B cell (primary cell): ENCODE data around the gene KIF18A. TPM values are rescaled to one million over a fixed set of nuclear protein-coding genes. Genes with fewer than 3 reads are reported as not detected.

Source experiments
- ATAC-seq: fragments of 200-7000 bp; cut with Tn5 transposase; one replicate; pipeline ENCODE4 v1.10.0; 2021; ENCODE audit warnings: low read depth, mild to moderate bottlenecking, moderate number of reproducible peaks, moderate library complexity
- CTCF ChIA-PET: fragments of 350-600 bp; sonication (Branson Sonifier 250); formaldehyde crosslinking; loops from one replicate; lab custom pipeline; 2021; ENCODE audit warnings: antibody characterized with exemption, inconsistent platforms; lab: Charles Lee
- POLR2A ChIA-PET: fragments of 350-600 bp; sonication (Branson Sonifier 250); formaldehyde crosslinking; loops from one replicate; lab custom pipeline; 2021; ENCODE audit warnings: antibody characterized with exemption; lab: Charles Lee
- DNase-seq: peaks from one replicate; pipeline ENCODE4 v3.0.0; 2013
- H2AFZ ChIP-seq: 2 replicates; pipeline ENCODE4 v1.6.1; 2012; ENCODE audit warnings: mild to moderate bottlenecking, low read depth, low read length; ENCODE audit not compliant: insufficient read depth, poor library complexity, severe bottlenecking
- H3K27ac ChIP-seq, 2 donors: 1 replicate in 1 of 2; 2 replicates in 1 of 2; pipeline ENCODE4 v1.5.1; 2012 to 2013; ENCODE audit warnings: low read length in 2 of 2, mild to moderate bottlenecking in 2 of 2, moderate library complexity in 1 of 2
- H3K27me3 ChIP-seq, 4 experiments: fragments of 200-600 bp in 1 of 4; sonication (generic) in 1 of 4; replicated peaks in 1 of 4; 1 replicate in 2 of 4; 2 replicates in 2 of 4; pipeline versions ENCODE4 v1.6.1 to v1.7.0; 2013 to 2016; ENCODE audit warnings: low read length in 3 of 4, mild to moderate bottlenecking in 2 of 4, mixed read lengths in 1 of 4, moderate library complexity in 1 of 4; ENCODE audit not compliant: insufficient read depth in 4 of 4, control insufficient read depth in 3 of 4; ENCODE audit errors: control extremely low read depth in 1 of 4
- H3K36me3 ChIP-seq, 2 experiments: replicated peaks in 1 of 2; 1 replicate in 1 of 2; 2 replicates in 1 of 2; pipeline versions ENCODE4 v1.6.1 to v1.7.1; 2013; ENCODE audit warnings: low read length in 1 of 2; ENCODE audit not compliant: insufficient read depth in 2 of 2, control insufficient read depth in 1 of 2; ENCODE audit errors: control extremely low read depth in 1 of 2, extremely low read depth in 1 of 2
- H3K4me1 ChIP-seq, 2 donors: fragments of 200-600 bp in 1 of 2; sonication (generic) in 1 of 2; 1 replicate in 1 of 2; 2 replicates in 1 of 2; pipeline versions ENCODE4 v1.5.1 to v1.6.1; 2013 to 2017; ENCODE audit warnings: low read length in 2 of 2; ENCODE audit not compliant: control insufficient read depth in 2 of 2, insufficient read depth in 2 of 2
- H3K4me2 ChIP-seq: replicated peaks from 2 replicates; pipeline ENCODE3; 2012; ENCODE audit warnings: mild to moderate bottlenecking, low read depth, low read length; ENCODE audit not compliant: poor library complexity, severe bottlenecking
- H3K4me3 ChIP-seq, 5 experiments: fragments of 200-600 bp in 1 of 5; sonication (generic) in 1 of 5; 1 replicate in 3 of 5; 2 replicates in 2 of 5; pipeline versions ENCODE4 v1.5.1 to v1.7.0; 2011 to 2016; ENCODE audit warnings: low read length in 4 of 5, mild to moderate bottlenecking in 4 of 5, low read depth in 2 of 5, control low read depth in 1 of 5, moderate library complexity in 1 of 5; ENCODE audit not compliant: insufficient read depth in 1 of 5; ENCODE audit errors: control extremely low read depth in 1 of 5, extremely low read depth in 1 of 5
- H3K79me2 ChIP-seq: fragments of 200-600 bp; sonication (generic); one replicate; pipeline ENCODE4 v1.6.0; 2016; ENCODE audit warnings: low read length; ENCODE audit not compliant: control insufficient read depth, insufficient read depth
- H3K9ac ChIP-seq: fragments of 200-600 bp; sonication (generic); 2 replicates; pipeline ENCODE4 v1.6.1; 2017; ENCODE audit warnings: mild to moderate bottlenecking, low read length, moderate library complexity
- H3K9me3 ChIP-seq, 3 donors: one replicate each; pipeline versions ENCODE4 v1.6.1 to v1.7.1; 2013; ENCODE audit warnings: low read length in 2 of 3; ENCODE audit not compliant: control insufficient read depth in 2 of 3, insufficient read depth in 1 of 3; ENCODE audit errors: control extremely low read depth in 1 of 3
- H4K20me1 ChIP-seq: 2 replicates; pipeline ENCODE4 v1.6.0; 2012; ENCODE audit warnings: mild to moderate bottlenecking, low read length; ENCODE audit not compliant: insufficient read depth, control insufficient read depth, poor library complexity, severe bottlenecking
- H3K27ac Mint-ChIP-seq: one replicate; pipeline ENCODE4 v1.8.0; 2021; ENCODE audit warnings: mixed read lengths
- H3K27me3 Mint-ChIP-seq: one replicate; pipeline ENCODE4 v1.8.0; 2021; ENCODE audit warnings: mixed read lengths
- H3K4me1 Mint-ChIP-seq: one replicate; pipeline ENCODE4 v1.8.0; 2021; ENCODE audit warnings: mixed read lengths
- H3K4me3 Mint-ChIP-seq: one replicate; pipeline ENCODE4 v1.8.0; 2021; ENCODE audit warnings: mixed read lengths
- H3K9me3 Mint-ChIP-seq: one replicate; pipeline ENCODE4 v1.8.0; 2022; ENCODE audit warnings: mixed read lengths; ENCODE audit not compliant: insufficient read depth
- CTCF ChIP-seq: fragments of 200-600 bp; IDR thresholded peaks from one replicate; pipeline ENCODE4 v1.8.0; 2022; ENCODE audit warnings: antibody characterized with exemption, mild to moderate bottlenecking
- EZH2 ChIP-seq: IDR thresholded peaks from 2 replicates; pipeline ENCODE4 v1.6.1; 2012; ENCODE audit warnings: borderline replicate concordance, low read depth, mild to moderate bottlenecking, moderate library complexity, low read length; ENCODE audit not compliant: insufficient read depth, poor library complexity, severe bottlenecking
- WGBS: methylation state at CpG from one replicate; pipeline ENCODE4 v1.1.5; 2013; ENCODE audit warnings: missing lambda C conversion rate; ENCODE audit not compliant: insufficient coverage; 5-methylcytosine and 5-hydroxymethylcytosine counted together
- intact Hi-C: fragments of 100-400 bp; cut with micrococcal nuclease; formaldehyde crosslinking; loops from one replicate; pipeline ENCODE4 v1.10.0; 2022
- polyA plus RNA-seq: library from polyadenylated mRNA; depleted of rRNA; stranded (reverse); fragments of >200 nt; gene quantifications from 2 replicates; pipeline ENCODE4 v1.2.3, GENCODE V29; 2012
- total RNA-seq, 2 donors: library from RNA; stranded (reverse); fragments of 120-200 nt in 1 of 2; gene quantifications; 1 replicate in 1 of 2; 2 replicates in 1 of 2; pipeline versions ENCODE4 v1.2.3 to v1.2.4, GENCODE V29; 2013 to 2022

Gene KIF18A
- total and polyA plus RNA-seq, 2 donors (not counting 1 experiment from before 2014, with no cell fraction given), result 0.84 to 4.1 TPM

GRCh38 chr11:28133146-28133545 lies 25.2 kb upstream of the KIF18A start:
- Histone ChIP-seq H3K4me2 (no peak overlapping the region), H3K4me1 (no peaks in the 10 kb centered on the region), H3K27ac (no peak overlapping the region), H3K79me2 (no peaks in the 10 kb centered on the region), H3K9me3 (peaks cover 0 to 4% (median under 1%) of the 10 kb centered on the region in 3 donors), H4K20me1 (no peaks in the 10 kb centered on the region), H2AFZ (no peak overlapping the region), H3K9ac (no peak overlapping the region), H3K36me3 (no peaks in the 10 kb centered on the region), H3K4me3 (no peak overlapping the region), H3K27me3 (no peaks in the 10 kb centered on the region)
- H3K9me3 Mint-ChIP-seq, result peaks cover 8% of the 10 kb centered on the region
- no peaks in the 10 kb centered on the region for H3K4me1 Mint-ChIP-seq
- TF ChIP-seq EZH2 (no peak), CTCF (no peak)
- H3K27ac Mint-ChIP-seq, result no peak overlapping the region
- no peak for ATAC-seq
- CTCF ChIA-PET, result no interaction called here
- POLR2A ChIA-PET, result no interaction called here
- H3K4me3 Mint-ChIP-seq, result no peak overlapping the region
- DNase-seq, result no peak
- intact Hi-C loops, result no loop called here
- 100% methylated on average over 2 of the region's 3 CpGs for WGBS
- no peaks in the 10 kb centered on the region for H3K27me3 Mint-ChIP-seq

GRCh38 chr11:28132548-28132947 lies 24.6 kb upstream of the KIF18A start:
- Histone ChIP-seq H4K20me1 (no peaks in the 10 kb centered on the region), H3K9me3 (peaks cover 0 to 3% (median 0%) of the 10 kb centered on the region in 3 donors), H3K27me3 (no peaks in the 10 kb centered on the region), H3K79me2 (no peaks in the 10 kb centered on the region), H3K4me1 (no peaks in the 10 kb centered on the region), H3K36me3 (no peaks in the 10 kb centered on the region), H2AFZ (no peak overlapping the region), H3K4me3 (no peak overlapping the region), H3K9ac (no peak overlapping the region), H3K27ac (no peak overlapping the region), H3K4me2 (no peak overlapping the region)
- TF ChIP-seq EZH2 (no peak), CTCF (no peak)
- intact Hi-C loops, result no loop called here
- no peak for DNase-seq
- ChIA-PET CTCF (no interaction called here), POLR2A (no interaction called here)
- no peak for ATAC-seq
- Mint-ChIP-seq H3K27ac (no peak overlapping the region), H3K4me1 (no peaks in the 10 kb centered on the region), H3K9me3 (peaks cover 8% of the 10 kb centered on the region), H3K4me3 (no peak overlapping the region), H3K27me3 (no peaks in the 10 kb centered on the region)
- no CpG with 5 or more reads among the region's 1 CpG for WGBS
